B cell (primary cell): ENCODE results near the gene CDC42BPA. TPM values are rescaled to one million over a fixed set of nuclear protein-coding genes. Genes with fewer than 3 reads are reported as not detected.

Source experiments
- ATAC-seq: fragments of 200-7000 bp; cut with Tn5 transposase; one replicate; pipeline ENCODE4 v1.10.0; 2021; ENCODE audit warnings: low read depth, mild to moderate bottlenecking, moderate number of reproducible peaks, moderate library complexity
- CTCF ChIA-PET: fragments of 350-600 bp; sonication (Branson Sonifier 250); formaldehyde crosslinking; loops from one replicate; lab custom pipeline; 2021; ENCODE audit warnings: antibody characterized with exemption, inconsistent platforms; lab: Charles Lee
- POLR2A ChIA-PET: fragments of 350-600 bp; sonication (Branson Sonifier 250); formaldehyde crosslinking; loops from one replicate; lab custom pipeline; 2021; ENCODE audit warnings: antibody characterized with exemption; lab: Charles Lee
- DNase-seq: peaks from one replicate; pipeline ENCODE4 v3.0.0; 2013
- H2AFZ ChIP-seq: 2 replicates; pipeline ENCODE4 v1.6.1; 2012; ENCODE audit warnings: mild to moderate bottlenecking, low read depth, low read length; ENCODE audit not compliant: insufficient read depth, poor library complexity, severe bottlenecking
- H3K27ac ChIP-seq, 2 donors: 1 replicate in 1 of 2; 2 replicates in 1 of 2; pipeline ENCODE4 v1.5.1; 2012 to 2013; ENCODE audit warnings: low read length in 2 of 2, mild to moderate bottlenecking in 2 of 2, moderate library complexity in 1 of 2
- H3K27me3 ChIP-seq, 4 experiments: fragments of 200-600 bp in 1 of 4; sonication (generic) in 1 of 4; replicated peaks in 1 of 4; 1 replicate in 2 of 4; 2 replicates in 2 of 4; pipeline versions ENCODE4 v1.6.1 to v1.7.0; 2013 to 2016; ENCODE audit warnings: low read length in 3 of 4, mild to moderate bottlenecking in 2 of 4, mixed read lengths in 1 of 4, moderate library complexity in 1 of 4; ENCODE audit not compliant: insufficient read depth in 4 of 4, control insufficient read depth in 3 of 4; ENCODE audit errors: control extremely low read depth in 1 of 4
- H3K36me3 ChIP-seq, 2 experiments: replicated peaks in 1 of 2; 1 replicate in 1 of 2; 2 replicates in 1 of 2; pipeline versions ENCODE4 v1.6.1 to v1.7.1; 2013; ENCODE audit warnings: low read length in 1 of 2; ENCODE audit not compliant: insufficient read depth in 2 of 2, control insufficient read depth in 1 of 2; ENCODE audit errors: control extremely low read depth in 1 of 2, extremely low read depth in 1 of 2
- H3K4me1 ChIP-seq, 2 donors: fragments of 200-600 bp in 1 of 2; sonication (generic) in 1 of 2; 1 replicate in 1 of 2; 2 replicates in 1 of 2; pipeline versions ENCODE4 v1.5.1 to v1.6.1; 2013 to 2017; ENCODE audit warnings: low read length in 2 of 2; ENCODE audit not compliant: control insufficient read depth in 2 of 2, insufficient read depth in 2 of 2
- H3K4me2 ChIP-seq: replicated peaks from 2 replicates; pipeline ENCODE3; 2012; ENCODE audit warnings: mild to moderate bottlenecking, low read depth, low read length; ENCODE audit not compliant: poor library complexity, severe bottlenecking
- H3K4me3 ChIP-seq, 5 experiments: fragments of 200-600 bp in 1 of 5; sonication (generic) in 1 of 5; 1 replicate in 3 of 5; 2 replicates in 2 of 5; pipeline versions ENCODE4 v1.5.1 to v1.7.0; 2011 to 2016; ENCODE audit warnings: low read length in 4 of 5, mild to moderate bottlenecking in 4 of 5, low read depth in 2 of 5, control low read depth in 1 of 5, moderate library complexity in 1 of 5; ENCODE audit not compliant: insufficient read depth in 1 of 5; ENCODE audit errors: control extremely low read depth in 1 of 5, extremely low read depth in 1 of 5
- H3K79me2 ChIP-seq: fragments of 200-600 bp; sonication (generic); one replicate; pipeline ENCODE4 v1.6.0; 2016; ENCODE audit warnings: low read length; ENCODE audit not compliant: control insufficient read depth, insufficient read depth
- H3K9ac ChIP-seq: fragments of 200-600 bp; sonication (generic); 2 replicates; pipeline ENCODE4 v1.6.1; 2017; ENCODE audit warnings: mild to moderate bottlenecking, low read length, moderate library complexity
- H3K9me3 ChIP-seq, 3 donors: one replicate each; pipeline versions ENCODE4 v1.6.1 to v1.7.1; 2013; ENCODE audit warnings: low read length in 2 of 3; ENCODE audit not compliant: control insufficient read depth in 2 of 3, insufficient read depth in 1 of 3; ENCODE audit errors: control extremely low read depth in 1 of 3
- H4K20me1 ChIP-seq: 2 replicates; pipeline ENCODE4 v1.6.0; 2012; ENCODE audit warnings: mild to moderate bottlenecking, low read length; ENCODE audit not compliant: insufficient read depth, control insufficient read depth, poor library complexity, severe bottlenecking
- H3K27ac Mint-ChIP-seq: one replicate; pipeline ENCODE4 v1.8.0; 2021; ENCODE audit warnings: mixed read lengths
- H3K27me3 Mint-ChIP-seq: one replicate; pipeline ENCODE4 v1.8.0; 2021; ENCODE audit warnings: mixed read lengths
- H3K4me1 Mint-ChIP-seq: one replicate; pipeline ENCODE4 v1.8.0; 2021; ENCODE audit warnings: mixed read lengths
- H3K4me3 Mint-ChIP-seq: one replicate; pipeline ENCODE4 v1.8.0; 2021; ENCODE audit warnings: mixed read lengths
- H3K9me3 Mint-ChIP-seq: one replicate; pipeline ENCODE4 v1.8.0; 2022; ENCODE audit warnings: mixed read lengths; ENCODE audit not compliant: insufficient read depth
- CTCF ChIP-seq: fragments of 200-600 bp; IDR thresholded peaks from one replicate; pipeline ENCODE4 v1.8.0; 2022; ENCODE audit warnings: antibody characterized with exemption, mild to moderate bottlenecking
- EZH2 ChIP-seq: IDR thresholded peaks from 2 replicates; pipeline ENCODE4 v1.6.1; 2012; ENCODE audit warnings: borderline replicate concordance, low read depth, mild to moderate bottlenecking, moderate library complexity, low read length; ENCODE audit not compliant: insufficient read depth, poor library complexity, severe bottlenecking
- WGBS: methylation state at CpG from one replicate; pipeline ENCODE4 v1.1.5; 2013; ENCODE audit warnings: missing lambda C conversion rate; ENCODE audit not compliant: insufficient coverage; 5-methylcytosine and 5-hydroxymethylcytosine counted together
- intact Hi-C: fragments of 100-400 bp; cut with micrococcal nuclease; formaldehyde crosslinking; loops from one replicate; pipeline ENCODE4 v1.10.0; 2022
- polyA plus RNA-seq: library from polyadenylated mRNA; depleted of rRNA; stranded (reverse); fragments of >200 nt; gene quantifications from 2 replicates; pipeline ENCODE4 v1.2.3, GENCODE V29; 2012
- total RNA-seq, 2 donors: library from RNA; stranded (reverse); fragments of 120-200 nt in 1 of 2; gene quantifications; 1 replicate in 1 of 2; 2 replicates in 1 of 2; pipeline versions ENCODE4 v1.2.3 to v1.2.4, GENCODE V29; 2013 to 2022

CDC42BPA gene
- total and polyA plus RNA-seq, 2 donors (not counting 1 experiment from before 2014, with no cell fraction given) = 0.04 to 0.69 TPM

GRCh38 chr1:226971765-226972164 lies 346.5 kb downstream of the CDC42BPA start:
- Histone ChIP-seq H4K20me1 (peaks cover 42% of the 10 kb centered on the region), H3K79me2 (peaks cover 7% of the 10 kb centered on the region), H3K4me3 (no peak overlapping the region), H3K9me3 (peaks cover 0 to 6% (median 4%) of the 10 kb centered on the region in 3 donors), H3K4me2 (no peak overlapping the region), H3K4me1 (peaks cover 0 to 4% of the 10 kb centered on the region in 2 donors), H2AFZ (no peak overlapping the region), H3K9ac (no peak overlapping the region), H3K36me3 (peaks cover 0 to 40% of the 10 kb centered on the region in 2 experiments), H3K27me3 (no peaks in the 10 kb centered on the region), H3K27ac (no peak overlapping the region)
- ChIA-PET POLR2A (no interaction called here), CTCF (no interaction called here)
- Mint-ChIP-seq H3K27ac (peak overlapping the region; percentile 39), H3K4me1 (peaks cover 5% of the 10 kb centered on the region), H3K9me3 (no peaks in the 10 kb centered on the region), H3K27me3 (no peaks in the 10 kb centered on the region), H3K4me3 (no peak overlapping the region)
- intact Hi-C loops = no loop called here
- WGBS = no CpG with 5 or more reads among the region's 1 CpG
- no peak for DNase-seq
- ATAC-seq = no peak
- TF ChIP-seq CTCF (no peak), EZH2 (no peak)

GRCh38 chr1:226967665-226968064 lies 350.6 kb downstream of the CDC42BPA start:
- no peak overlapping the region for H3K9ac ChIP-seq
- 100% methylated on average over 1 of the region's 3 CpGs for WGBS
- H3K4me3 Mint-ChIP-seq = no peak overlapping the region
- peaks cover 19% of the 10 kb centered on the region for H3K4me1 Mint-ChIP-seq
- no peak for ATAC-seq
- no peaks in the 10 kb centered on the region for H3K9me3 Mint-ChIP-seq
- H3K36me3 ChIP-seq = peaks cover 0 to 49% of the 10 kb centered on the region in 2 experiments
- DNase-seq = no peak
- intact Hi-C loops = no loop called here
- H3K9me3 ChIP-seq = peaks cover 0 to 6% (median 4%) of the 10 kb centered on the region in 3 donors
- POLR2A ChIA-PET = no interaction called here
- TF ChIP-seq EZH2 (no peak), CTCF (no peak)
- peaks cover 46% of the 10 kb centered on the region for H4K20me1 ChIP-seq
- peaks cover 18% of the 10 kb centered on the region for H3K79me2 ChIP-seq
- no peak overlapping the region for H2AFZ ChIP-seq
- H3K27ac Mint-ChIP-seq = no peak overlapping the region
- H3K27me3 Mint-ChIP-seq = no peaks in the 10 kb centered on the region
- no peak overlapping the region for H3K4me3 ChIP-seq
- H3K27me3 ChIP-seq = no peaks in the 10 kb centered on the region
- H3K4me2 ChIP-seq = no peak overlapping the region
- no peak overlapping the region for H3K27ac ChIP-seq
- CTCF ChIA-PET = no interaction called here
- H3K4me1 ChIP-seq = peaks cover 16 to 17% of the 10 kb centered on the region in 2 donors
